HCT116 (cell line): ENCODE results near the gene POU2AF2. TPM values are rescaled to one million over a fixed set of nuclear protein-coding genes. Genes with fewer than 3 reads are reported as not detected.

Experiments used
- ATAC-seq: fragments of 200-7000 bp; cut with Tn5 transposase; 2 replicates; pipeline ENCODE4 v1.9.1; 2020; ENCODE audit warnings: mild to moderate bottlenecking, moderate library complexity
- BruUV-seq: library from RNA; stranded (reverse); fragments of 400-500 nt; replicated peaks from 2 replicates; lab custom pipeline; 2021; lab: Mats Ljungman, UMichigan
- CTCF ChIA-PET: fragments of 300-600 bp; sonication (Branson Sonifier 250); formaldehyde crosslinking; loops from one replicate; lab custom pipeline; 2021; ENCODE audit warnings: antibody characterized with exemption; lab: Charles Lee
- POLR2A ChIA-PET: fragments of 300-600, 350-600 bp; sonication (Branson Sonifier 250); formaldehyde crosslinking; loops from one replicate; lab custom pipeline; 2021; ENCODE audit warnings: antibody characterized with exemption; lab: Charles Lee
- RAD21 ChIA-PET, 2 experiments: fragments of 300-600 bp; sonication (Branson Sonifier 250); formaldehyde crosslinking; loops; one replicate each; lab custom pipeline; 2023; ENCODE audit warnings: low total read pairs in 2 of 2; ENCODE audit not compliant: uncharacterized antibody in 2 of 2, unreplicated experiment in 2 of 2, low non-redundant PET in 1 of 2; lab: Charles Lee
- DNase-seq: peaks from one replicate; pipeline ENCODE4 v3.0.0-alpha.2; 2010; ENCODE audit warnings: low read depth, low spot score
- H2AFZ ChIP-seq: fragments of 200-600 bp; shearing (Covaris generic), sonication (generic); 2 replicates; pipeline ENCODE4 v1.6.1; 2017; ENCODE audit warnings: low read depth, mixed run types, mixed read lengths, antibody characterized with exemption, low read length; ENCODE audit not compliant: poor library complexity, severe bottlenecking
- H3K27ac ChIP-seq: 2 replicates; pipeline ENCODE4 v1.5.1; 2012; ENCODE audit warnings: low read depth, low read length
- H3K27me3 ChIP-seq: fragments of 200-600 bp; sonication (generic); 2 replicates; pipeline ENCODE4 v1.6.1; 2016; ENCODE audit warnings: mixed run types, low read length, mixed read lengths; ENCODE audit not compliant: insufficient read depth
- H3K36me3 ChIP-seq, 2 experiments: fragments of 200-500 bp in 1 of 2; fragments of 200-600 bp in 1 of 2; sonication (Bioruptor generic) in 1 of 2; sonication (generic) in 1 of 2; 2 replicates each; pipeline versions ENCODE4 v1.5.1 to v1.6.1; 2014 to 2016; ENCODE audit warnings: low read length in 2 of 2, inconsistent platforms in 1 of 2, mixed read lengths in 1 of 2, mixed run types in 1 of 2; ENCODE audit not compliant: insufficient read depth in 2 of 2, control insufficient read depth in 1 of 2
- H3K4me1 ChIP-seq, 2 experiments: fragments of 200-600 bp in 1 of 2; sonication (generic) in 1 of 2; 2 replicates each; pipeline versions ENCODE4 v1.5.1 to v1.6.1; 2012 to 2017; ENCODE audit warnings: low read length in 2 of 2, inconsistent platforms in 1 of 2, mild to moderate bottlenecking in 1 of 2, mixed read lengths in 1 of 2, mixed run types in 1 of 2, moderate library complexity in 1 of 2; ENCODE audit not compliant: insufficient read depth in 2 of 2, control insufficient read depth in 1 of 2
- H3K4me2 ChIP-seq: fragments of 200-600 bp; sonication (generic); 2 replicates; pipeline ENCODE4 v1.6.1; 2017; ENCODE audit warnings: mixed run types, low read length, mixed read lengths
- H3K4me3 ChIP-seq, 2 experiments: fragments of 200-600 bp in 1 of 2; sonication (generic) in 1 of 2; replicated peaks in 1 of 2; 2 replicates each; pipeline ENCODE4 v1.5.1; 2011 to 2016; ENCODE audit warnings: low read length in 2 of 2, control low read depth in 1 of 2, low read depth in 1 of 2, mild to moderate bottlenecking in 1 of 2, mixed read lengths in 1 of 2, mixed run types in 1 of 2
- H3K79me2 ChIP-seq: fragments of 200-600 bp; sonication (generic); 2 replicates; pipeline ENCODE4 v1.6.1; 2017; ENCODE audit warnings: mild to moderate bottlenecking, mixed run types, low read length, moderate library complexity, mixed read lengths; ENCODE audit not compliant: insufficient read depth
- H3K9ac ChIP-seq: fragments of 200-600 bp; sonication (generic); 2 replicates; pipeline ENCODE4 v1.6.1; 2016; ENCODE audit warnings: low read length, mixed read lengths
- H3K9me2 ChIP-seq: fragments of 200-600 bp; sonication (generic), shearing (Covaris generic); 2 replicates; pipeline ENCODE4 v1.6.1; 2017; ENCODE audit warnings: mixed run types, mild to moderate bottlenecking, moderate library complexity; ENCODE audit not compliant: insufficient read depth
- H3K9me3 ChIP-seq, 2 experiments: fragments of 200-500 bp in 1 of 2; fragments of 200-600 bp in 1 of 2; sonication (Bioruptor generic) in 1 of 2; sonication (generic) in 1 of 2; 2 replicates each; pipeline ENCODE4 v1.6.1; 2014 to 2017; ENCODE audit warnings: low read length in 2 of 2, mixed read lengths in 2 of 2, inconsistent platforms in 1 of 2, low read depth in 1 of 2, mild to moderate bottlenecking in 1 of 2, mixed run types in 1 of 2, moderate library complexity in 1 of 2; ENCODE audit not compliant: control insufficient read depth in 1 of 2, insufficient read depth in 1 of 2
- H4K20me1 ChIP-seq: fragments of 200-600 bp; sonication (generic), shearing (Covaris generic); 2 replicates; pipeline ENCODE4 v1.6.1; 2017; ENCODE audit warnings: mixed run types, mild to moderate bottlenecking, moderate library complexity; ENCODE audit not compliant: insufficient read depth
- ATF3 ChIP-seq: IDR thresholded peaks from 2 replicates; pipeline ENCODE4 v1.6.1; 2012
- CBX3 ChIP-seq: IDR thresholded peaks from 2 replicates; pipeline ENCODE4 v1.6.1; 2012; ENCODE audit warnings: low read depth
- ELF1 ChIP-seq: IDR thresholded peaks from 2 replicates; pipeline ENCODE4 v1.6.1; 2012; ENCODE audit warnings: low read depth, borderline replicate concordance
- EZH2 ChIP-seq: fragments of 200-600 bp; sonication (generic); IDR thresholded peaks from 2 replicates; pipeline ENCODE4 v1.6.1; 2017; ENCODE audit warnings: antibody characterized with exemption, mixed run types
- EZH2phosphoT487 ChIP-seq: fragments of 200-600 bp; IDR thresholded peaks from 2 replicates; pipeline ENCODE4 v1.6.1; 2018; ENCODE audit warnings: antibody characterized with exemption, borderline replicate concordance
- FOSL1 ChIP-seq: IDR thresholded peaks from 2 replicates; pipeline ENCODE4 v1.6.1; 2012; ENCODE audit warnings: low read depth
- JUND ChIP-seq: IDR thresholded peaks from 2 replicates; pipeline ENCODE4 v1.6.1; 2012
- MAX ChIP-seq: IDR thresholded peaks from 2 replicates; pipeline ENCODE4 v1.6.1; 2012
- POLR2AphosphoS5 ChIP-seq: IDR thresholded peaks from 2 replicates; pipeline ENCODE4 v1.6.1; 2011; ENCODE audit warnings: mild to moderate bottlenecking, low read depth, low read length, moderate library complexity
- RAD21 ChIP-seq: IDR thresholded peaks from 2 replicates; pipeline ENCODE4 v1.6.1; 2012; ENCODE audit warnings: low read depth, mild to moderate bottlenecking
- REST ChIP-seq: IDR thresholded peaks from 2 replicates; pipeline ENCODE4 v1.6.1; 2012; ENCODE audit warnings: low read depth
- SIN3A ChIP-seq: IDR thresholded peaks from 2 replicates; pipeline ENCODE4 v1.6.1; 2012; ENCODE audit warnings: low read depth
- SP1 ChIP-seq: IDR thresholded peaks from 2 replicates; pipeline ENCODE4 v1.6.1; 2012; ENCODE audit warnings: low read depth
- SRF ChIP-seq: IDR thresholded peaks from 2 replicates; pipeline ENCODE4 v1.6.1; 2012; ENCODE audit warnings: low read depth
- YY1 ChIP-seq: IDR thresholded peaks from 2 replicates; pipeline ENCODE4 v1.6.1; 2011; ENCODE audit warnings: low read length, low read depth, moderate library complexity, mild to moderate bottlenecking; ENCODE audit not compliant: insufficient replicate concordance; ENCODE audit errors: extremely low read depth
- ZBTB33 ChIP-seq: IDR thresholded peaks from 2 replicates; pipeline ENCODE4 v1.6.1; 2011; ENCODE audit warnings: mild to moderate bottlenecking, low read length, moderate library complexity; ENCODE audit not compliant: insufficient replicate concordance; ENCODE audit errors: extremely low read depth
- ZFX ChIP-seq: fragments of 450-650 bp; IDR thresholded peaks from 2 replicates; pipeline ENCODE4 v1.6.1; 2017
- ZNF274 ChIP-seq: fragments of 200-500 bp; sonication (Bioruptor generic); IDR thresholded peaks from 2 replicates; pipeline ENCODE4 v1.6.1; 2014; ENCODE audit warnings: mild to moderate bottlenecking, low read depth, low read length, inconsistent platforms
- intact Hi-C: fragments of 100-400 bp; cut with micrococcal nuclease; formaldehyde crosslinking; loops from 2 replicates; pipeline ENCODE4 v1.10.0; 2022
- total RNA-seq: library from RNA; stranded (reverse); gene quantifications from one replicate; pipeline ENCODE4 v1.2.1, GENCODE V29; 2021; ENCODE audit not compliant: unreplicated experiment

Gene POU2AF2
- total RNA-seq, 1 experiment from 2014 or later: not detected

GRCh38 chr11:111253131-111253530, 7.6 kb downstream of the POU2AF2 start:
- no peaks in the 10 kb centered on the region for H3K79me2 ChIP-seq
- BruUV-seq: no TSS peak
- H3K9me3 ChIP-seq: no peaks in the 10 kb centered on the region
- ChIA-PET POLR2A (no interaction called here), RAD21 (no interaction called here), CTCF (no interaction called here)
- intact Hi-C loops: no loop called here
- H3K4me2 ChIP-seq: no peak overlapping the region
- peaks cover 64% of the 10 kb centered on the region for H3K27me3 ChIP-seq
- H3K9ac ChIP-seq: no peak overlapping the region
- H3K27ac ChIP-seq: no peak overlapping the region
- no peak overlapping the region for H3K4me3 ChIP-seq
- no peak for ATAC-seq
- no peak for DNase-seq
- H2AFZ ChIP-seq: no peak overlapping the region
- TF ChIP-seq EZH2phosphoT487 (no peak), MAX (no peak)
- no peaks in the 10 kb centered on the region for H3K9me2 ChIP-seq
- H3K4me1 ChIP-seq: no peaks in the 10 kb centered on the region
- H4K20me1 ChIP-seq: no peaks in the 10 kb centered on the region
- no peaks in the 10 kb centered on the region for H3K36me3 ChIP-seq

GRCh38 chr11:111253630-111254029, 8.1 kb downstream of the POU2AF2 start:
- ChIA-PET RAD21 (no interaction called here), CTCF (no interaction called here)
- peaks cover 65% of the 10 kb centered on the region for H3K27me3 ChIP-seq
- no peak for TF ChIP-seq SIN3A
- no peak for TF ChIP-seq SP1
- no peak for TF ChIP-seq SRF
- TF ChIP-seq ZBTB33: no peak
- no peak for TF ChIP-seq JUND
- no peak for TF ChIP-seq POLR2AphosphoS5
- TF ChIP-seq REST: no peak
- no peak for TF ChIP-seq EZH2
- TF ChIP-seq YY1: no peak
- no peak for TF ChIP-seq ATF3
- no peak for TF ChIP-seq FOSL1
- no peak for TF ChIP-seq ZFX
- no peak for TF ChIP-seq RAD21
- no peak for TF ChIP-seq ZNF274
- no peak for TF ChIP-seq ELF1
- no peak for TF ChIP-seq CBX3

More at GRCh38 chr11:111253630-111254029, 8.1 kb downstream of the POU2AF2 start:
- Histone ChIP-seq H2AFZ (no peak overlapping the region), H3K4me1 (no peaks in the 10 kb centered on the region), H3K9me2 (no peaks in the 10 kb centered on the region), H3K9me3 (no peaks in the 10 kb centered on the region), H3K9ac (no peak overlapping the region), H4K20me1 (no peaks in the 10 kb centered on the region), H3K4me3 (no peak overlapping the region), H3K79me2 (no peaks in the 10 kb centered on the region), H3K4me2 (no peak overlapping the region), H3K27ac (no peak overlapping the region), H3K36me3 (no peaks in the 10 kb centered on the region)
- no peak for DNase-seq
- BruUV-seq: no TSS peak
- no peak for ATAC-seq
- POLR2A ChIA-PET: no interaction called here
- intact Hi-C loops: no loop called here
